NCI-H526 (cell line): ENCODE data around the gene ZBTB44.
A peak's percentile ranks its signal among the peaks of the same experiment; 100 is the strongest.
"Not testable (repeated sequence)": the region's sequence is repeated elsewhere in the genome, so short reads cannot be mapped to it uniquely, and the experiment has no call there.

Source experiments
- DNase-seq, 2 experiments: peaks; one replicate each; lab custom pipeline; 2025; lab: John Stamatoyannopoulos, UW

ZBTB44 gene

DNA sequence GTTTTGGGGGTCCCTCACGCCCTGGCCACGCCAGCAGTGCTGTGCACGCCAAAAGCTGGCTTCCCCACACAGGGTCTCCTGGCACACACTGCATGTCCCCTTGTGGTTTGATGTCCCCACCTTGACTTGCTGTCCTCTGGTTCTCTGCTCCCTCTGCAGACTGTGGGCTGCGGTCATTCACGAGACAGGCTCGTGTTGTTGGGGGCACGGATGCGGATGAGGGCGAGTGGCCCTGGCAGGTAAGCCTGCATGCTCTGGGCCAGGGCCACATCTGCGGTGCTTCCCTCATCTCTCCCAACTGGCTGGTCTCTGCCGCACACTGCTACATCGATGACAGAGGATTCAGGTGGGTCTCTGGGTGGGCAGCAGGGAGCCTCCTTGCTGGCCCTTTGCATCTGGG lies 114.9 kb downstream of the ZBTB44 start:
- no peak for DNase-seq

DNA sequence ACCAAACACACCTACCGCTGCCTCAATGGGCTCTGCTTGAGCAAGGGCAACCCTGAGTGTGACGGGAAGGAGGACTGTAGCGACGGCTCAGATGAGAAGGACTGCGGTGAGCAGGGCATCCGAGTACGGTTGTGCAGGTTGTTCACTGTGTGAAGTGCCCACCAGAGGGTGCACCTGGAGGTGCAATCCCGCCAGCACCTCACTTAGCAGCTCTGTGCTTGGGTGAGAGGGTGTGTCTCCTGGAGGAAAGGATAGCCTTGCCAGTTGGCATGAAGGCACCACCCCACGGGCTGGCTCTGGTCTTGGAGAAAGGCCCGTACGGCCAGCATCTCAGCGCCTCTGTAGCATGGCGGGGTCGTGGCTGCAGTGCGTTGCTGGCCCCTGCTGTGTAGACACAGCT lies 115.8 kb downstream of the ZBTB44 start:
- no peak for DNase-seq

DNA sequence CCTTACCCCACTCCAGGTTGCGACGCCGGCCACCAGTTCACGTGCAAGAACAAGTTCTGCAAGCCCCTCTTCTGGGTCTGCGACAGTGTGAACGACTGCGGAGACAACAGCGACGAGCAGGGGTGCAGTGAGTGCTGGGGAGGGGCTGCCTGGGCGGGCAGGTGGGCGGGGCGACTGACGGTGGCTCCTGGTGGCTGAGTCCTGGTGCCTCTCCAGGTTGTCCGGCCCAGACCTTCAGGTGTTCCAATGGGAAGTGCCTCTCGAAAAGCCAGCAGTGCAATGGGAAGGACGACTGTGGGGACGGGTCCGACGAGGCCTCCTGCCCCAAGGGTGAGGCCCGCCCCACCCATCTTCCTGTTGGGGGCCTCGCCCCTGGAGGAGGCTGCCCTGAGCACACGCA lies 116.4 kb downstream of the ZBTB44 start:
- no peak for DNase-seq

DNA sequence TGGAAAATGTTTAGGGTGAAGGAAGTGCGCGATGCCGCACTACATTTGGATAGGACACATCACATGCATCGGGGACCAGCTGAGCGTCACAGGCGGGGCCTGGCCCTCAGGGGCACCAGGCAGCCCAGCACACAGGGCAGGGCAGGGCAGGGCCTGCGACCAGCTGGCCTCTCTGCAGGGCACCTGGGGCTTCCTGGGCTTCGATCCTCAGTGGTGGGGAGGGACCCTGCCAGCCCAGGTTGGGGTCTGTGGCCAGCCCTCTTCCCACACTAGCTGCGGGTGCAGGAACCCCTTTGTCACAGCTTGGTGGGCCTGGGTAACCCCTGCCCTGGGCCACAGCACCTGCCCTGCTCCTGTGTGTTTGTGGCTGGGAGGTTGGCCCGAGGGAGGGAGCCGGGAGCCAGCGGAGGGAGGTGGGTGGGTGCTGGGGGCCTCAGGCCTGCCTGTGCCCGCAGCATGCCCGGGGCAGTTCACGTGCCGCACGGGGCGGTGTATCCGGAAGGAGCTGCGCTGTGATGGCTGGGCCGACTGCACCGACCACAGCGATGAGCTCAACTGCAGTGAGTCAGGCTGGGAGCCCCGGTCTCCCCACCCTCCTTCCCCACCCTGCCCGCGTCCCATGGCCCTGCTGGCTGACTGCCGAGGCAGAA lies 117.2 kb downstream of the ZBTB44 start:
- DNase-seq = no peak

DNA sequence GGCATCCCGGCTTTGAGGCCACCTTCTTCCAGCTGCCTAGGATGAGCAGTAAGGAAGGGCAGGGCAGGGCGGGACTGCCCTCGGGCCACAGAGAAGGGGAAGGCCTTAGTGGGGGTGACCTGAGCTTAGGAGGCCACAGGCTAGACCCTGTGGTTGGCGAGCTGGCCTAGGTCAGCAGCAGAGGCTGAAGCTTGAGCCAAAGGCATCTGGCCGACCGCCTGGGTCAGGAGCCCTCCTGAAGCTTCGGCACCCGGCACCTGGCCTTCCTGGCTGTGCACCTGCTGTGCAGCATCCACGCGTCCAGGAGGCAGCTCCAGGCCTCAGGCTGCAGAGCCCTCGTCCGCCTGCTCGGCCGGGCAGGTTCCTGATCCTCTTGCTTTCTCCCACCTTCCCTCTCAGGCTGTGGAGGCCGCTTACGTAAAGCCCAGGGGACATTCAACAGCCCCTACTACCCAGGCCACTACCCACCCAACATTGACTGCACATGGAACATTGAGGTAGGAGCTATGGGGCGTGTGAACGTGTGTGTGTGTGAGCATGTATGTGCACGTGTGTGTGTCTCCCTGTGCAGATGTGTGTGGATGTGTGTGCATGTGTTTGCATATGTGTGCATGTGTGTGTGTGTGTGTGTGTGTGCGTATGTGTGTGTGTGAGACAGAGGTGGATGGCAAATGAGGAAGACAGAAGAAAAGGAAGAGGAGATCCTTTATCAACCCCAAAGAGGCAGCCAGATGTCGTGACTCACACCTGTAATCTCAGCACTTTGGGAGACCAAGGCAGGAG lies 120.3 kb downstream of the ZBTB44 start:
- DNase-seq = no peak

DNA sequence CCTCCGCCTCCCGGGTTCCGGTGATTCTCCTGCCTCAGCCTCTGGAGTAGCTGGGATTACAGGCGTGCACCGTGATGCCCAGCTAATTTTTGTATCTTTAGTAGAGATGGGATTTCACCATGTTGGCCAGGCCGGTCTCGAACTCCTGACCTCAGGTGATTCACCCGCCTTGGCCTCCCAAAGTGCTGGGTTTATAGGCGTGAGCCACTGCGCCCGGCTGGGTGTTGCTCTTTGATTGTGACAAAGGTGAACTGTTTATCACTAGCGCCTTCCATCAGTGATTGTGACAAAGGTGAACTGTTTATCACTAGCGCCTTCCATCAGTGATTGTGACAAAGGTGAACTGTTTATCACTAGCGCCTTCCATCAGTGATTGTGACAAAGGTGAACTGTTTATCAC lies 121.2 kb downstream of the ZBTB44 start:
- DNase-seq = not testable (repeated sequence)

DNA sequence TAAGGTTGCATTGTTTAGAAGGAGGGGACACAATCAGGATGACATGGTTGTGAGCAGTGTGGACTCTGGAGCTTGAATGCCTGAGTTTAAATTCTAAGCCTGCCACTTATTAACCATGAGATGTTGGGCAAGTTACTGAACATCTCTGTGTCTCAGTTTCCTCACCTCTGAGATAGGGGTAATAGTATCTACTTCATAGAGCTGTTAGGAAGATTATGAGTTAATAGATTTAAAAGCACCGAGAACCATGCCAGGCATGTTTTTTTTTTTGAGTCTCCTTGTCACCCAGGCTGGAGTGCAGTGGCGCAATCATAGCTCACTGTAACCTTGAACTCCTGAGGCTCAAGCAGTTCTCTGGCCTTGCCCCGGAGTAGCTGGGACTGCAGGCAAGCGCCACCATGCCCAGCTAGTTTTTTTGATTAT lies 121.9 kb downstream of the ZBTB44 start:
- DNase-seq = no peak

DNA sequence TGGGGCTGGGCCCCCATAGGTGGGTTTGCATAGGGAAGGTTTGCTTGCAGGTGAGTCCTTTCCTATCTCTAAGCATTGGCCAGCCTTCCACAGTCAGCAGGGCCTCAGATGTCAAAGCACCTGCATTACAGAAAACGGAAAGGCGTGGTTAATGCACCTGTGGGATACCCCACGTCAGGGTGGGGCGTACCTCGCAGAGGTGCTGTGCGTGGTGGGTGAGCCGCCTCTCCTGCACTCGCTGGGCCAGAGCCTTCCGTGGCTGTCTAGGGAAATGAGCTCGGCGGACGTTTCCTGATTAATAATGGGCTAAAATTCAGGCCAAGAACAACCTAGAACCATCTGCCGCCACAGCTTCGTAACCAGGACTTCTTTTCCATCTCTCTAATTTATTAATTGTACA lies 122.8 kb downstream of the ZBTB44 start:
- DNase-seq = no peak

DNA sequence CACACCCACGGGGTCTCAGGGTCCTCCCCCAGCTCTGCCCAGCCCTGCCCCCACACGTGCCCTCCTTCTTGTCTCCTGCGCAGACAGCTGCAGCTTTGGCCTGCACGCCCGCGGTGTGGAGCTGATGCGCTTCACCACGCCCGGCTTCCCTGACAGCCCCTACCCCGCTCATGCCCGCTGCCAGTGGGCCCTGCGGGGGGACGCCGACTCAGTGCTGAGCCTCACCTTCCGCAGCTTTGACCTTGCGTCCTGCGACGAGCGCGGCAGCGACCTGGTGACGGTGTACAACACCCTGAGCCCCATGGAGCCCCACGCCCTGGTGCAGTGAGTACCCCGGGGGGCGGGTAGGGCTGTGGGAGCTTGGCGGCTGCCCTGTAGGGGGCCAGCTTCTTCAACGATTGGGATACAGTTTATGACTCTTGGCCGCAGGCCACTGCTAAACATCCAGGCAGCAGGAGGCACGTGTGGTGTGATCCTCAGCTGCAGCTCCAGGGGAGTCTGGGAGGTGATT lies 124.3 kb downstream of the ZBTB44 start:
- no peak for DNase-seq

DNA sequence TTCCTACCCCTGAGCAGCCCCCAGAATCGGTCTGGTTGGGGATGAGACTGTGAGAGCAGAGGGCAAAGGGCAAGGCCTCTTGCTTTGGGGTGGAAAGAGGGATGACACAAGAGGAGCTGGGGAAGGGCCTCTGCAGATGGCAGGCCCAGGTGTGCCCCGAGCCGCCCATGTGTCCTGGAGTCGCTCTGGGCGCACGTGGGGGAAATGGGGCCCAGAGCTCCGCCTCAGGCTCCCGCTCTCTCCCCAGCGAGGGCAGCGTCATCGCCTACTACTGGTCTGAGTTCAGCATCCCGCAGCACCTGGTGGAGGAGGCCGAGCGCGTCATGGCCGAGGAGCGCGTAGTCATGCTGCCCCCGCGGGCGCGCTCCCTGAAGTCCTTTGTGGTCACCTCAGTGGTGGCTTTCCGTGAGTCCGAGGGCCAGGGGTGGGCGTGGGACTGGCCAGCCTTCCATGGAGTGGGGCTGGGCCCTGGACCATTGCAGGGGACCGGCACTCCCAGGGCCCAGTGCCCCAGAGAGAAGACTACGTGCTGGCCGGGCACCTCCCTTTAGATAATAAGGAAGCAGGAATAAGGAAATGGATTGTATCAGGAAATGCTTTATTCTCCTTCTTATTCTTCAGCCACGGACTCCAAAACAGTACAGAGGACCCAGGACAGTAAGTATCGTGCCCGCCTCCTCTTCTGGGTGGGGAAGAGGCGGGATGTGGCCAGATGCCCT lies 125.1 kb downstream of the ZBTB44 start:
- no peak for DNase-seq

DNA sequence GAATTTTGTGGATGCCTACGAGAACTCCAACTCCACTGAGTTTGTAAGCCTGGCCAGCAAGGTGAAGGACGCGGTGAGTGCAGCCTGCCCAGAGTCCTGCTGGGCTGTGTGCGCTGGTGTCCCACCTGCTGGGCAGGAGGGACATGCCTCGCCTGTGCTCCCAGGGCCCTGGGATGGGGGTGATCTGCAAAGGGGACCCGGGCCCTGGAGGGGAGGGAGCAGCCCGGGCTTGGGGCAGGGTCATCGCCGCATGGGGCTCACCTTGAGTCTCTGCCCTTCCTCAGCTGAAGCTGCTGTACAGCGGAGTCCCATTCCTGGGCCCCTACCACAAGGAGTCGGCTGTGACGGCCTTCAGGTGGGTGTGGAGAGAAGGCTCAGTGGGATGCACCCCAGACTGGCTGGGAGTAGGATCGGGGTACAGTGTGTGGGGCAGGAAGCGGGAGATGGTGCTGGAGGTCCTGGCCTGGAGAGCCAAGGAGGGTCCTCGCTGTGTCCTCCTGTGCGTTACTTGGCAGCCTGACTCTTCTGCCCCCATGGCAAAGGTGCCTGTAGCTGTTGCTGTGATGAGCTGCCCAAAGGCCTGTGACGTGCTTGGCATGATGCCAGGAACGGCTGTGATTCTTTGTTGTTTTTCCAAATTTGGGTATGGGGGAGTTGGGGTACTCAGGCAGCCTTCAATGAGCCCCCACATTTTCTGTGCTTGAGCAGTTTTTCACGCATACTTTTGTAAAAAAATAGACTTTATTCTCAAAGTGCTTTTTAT lies 126.0 kb downstream of the ZBTB44 start:
- no peak for DNase-seq

DNA sequence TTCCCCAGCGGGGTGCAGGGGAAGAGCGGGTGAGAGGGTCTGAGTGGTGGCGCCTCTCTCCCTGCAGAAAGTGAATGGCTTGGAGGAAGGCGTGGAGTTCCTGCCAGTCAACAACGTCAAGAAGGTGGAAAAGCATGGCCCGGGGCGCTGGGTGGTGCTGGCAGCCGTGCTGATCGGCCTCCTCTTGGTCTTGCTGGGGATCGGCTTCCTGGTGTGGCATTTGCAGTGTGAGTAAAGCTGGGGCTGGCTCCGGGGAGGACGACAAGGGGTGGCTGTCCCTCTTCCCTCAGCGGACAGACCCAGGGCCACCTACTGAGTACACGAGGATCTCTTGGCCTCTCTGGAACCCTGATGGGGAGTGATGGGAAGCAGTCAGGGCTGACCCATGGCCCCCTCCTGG lies 126.7 kb downstream of the ZBTB44 start:
- no peak for DNase-seq

DNA sequence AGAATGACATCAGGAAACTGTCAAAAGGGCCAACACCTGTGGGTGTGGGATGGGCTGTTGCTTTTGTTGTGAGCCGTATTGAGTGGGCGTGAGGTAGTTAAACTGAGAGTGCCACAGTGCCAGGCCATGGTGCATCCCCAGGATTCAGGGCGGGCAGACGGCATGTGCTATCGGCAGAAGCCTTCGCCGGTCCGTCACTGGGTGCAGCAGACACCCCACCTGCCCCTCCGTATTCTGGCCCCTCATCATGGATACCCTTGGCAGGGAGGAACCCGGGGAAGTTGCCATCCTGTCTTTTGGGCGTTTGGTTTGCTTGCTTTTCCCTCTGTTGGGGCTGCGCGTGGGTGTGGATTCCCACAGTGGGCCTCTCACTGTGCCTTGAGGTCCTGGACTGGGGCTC lies 127.6 kb downstream of the ZBTB44 start:
- no peak for DNase-seq

DNA sequence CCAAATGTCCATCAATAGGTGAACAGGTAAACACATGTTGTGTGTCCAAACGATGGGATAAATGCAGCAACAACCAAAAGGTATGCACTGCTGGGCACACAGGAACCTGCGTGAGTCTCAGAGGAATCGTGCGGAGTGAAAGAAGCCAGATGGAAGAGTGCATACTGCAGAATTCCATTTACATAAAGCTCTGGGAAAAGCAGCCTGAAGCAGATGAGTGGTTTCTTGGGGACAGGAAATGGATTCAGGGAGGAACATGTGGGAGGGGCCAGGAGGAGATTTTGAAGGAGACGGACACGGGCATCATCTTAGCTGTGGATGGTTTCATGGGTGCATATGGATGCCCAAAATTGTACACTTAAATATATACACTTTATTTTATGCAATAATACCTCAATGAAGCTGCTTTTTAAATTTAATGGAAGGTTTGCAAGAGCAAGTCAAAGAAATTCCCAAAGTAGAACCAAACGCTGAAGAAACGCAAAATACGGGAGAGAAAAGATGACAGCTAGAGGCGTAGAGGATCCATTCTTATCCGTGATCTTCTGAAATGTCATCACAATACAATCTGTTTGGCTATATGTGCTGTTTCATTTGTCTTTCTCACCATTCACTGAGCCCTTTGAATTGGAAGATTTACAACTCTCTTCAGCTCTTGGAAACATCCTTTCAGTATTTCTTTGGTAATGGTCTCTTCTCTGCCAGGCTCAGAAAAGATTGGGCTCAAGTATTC lies 130.7 kb downstream of the ZBTB44 start:
- no peak for DNase-seq

DNA sequence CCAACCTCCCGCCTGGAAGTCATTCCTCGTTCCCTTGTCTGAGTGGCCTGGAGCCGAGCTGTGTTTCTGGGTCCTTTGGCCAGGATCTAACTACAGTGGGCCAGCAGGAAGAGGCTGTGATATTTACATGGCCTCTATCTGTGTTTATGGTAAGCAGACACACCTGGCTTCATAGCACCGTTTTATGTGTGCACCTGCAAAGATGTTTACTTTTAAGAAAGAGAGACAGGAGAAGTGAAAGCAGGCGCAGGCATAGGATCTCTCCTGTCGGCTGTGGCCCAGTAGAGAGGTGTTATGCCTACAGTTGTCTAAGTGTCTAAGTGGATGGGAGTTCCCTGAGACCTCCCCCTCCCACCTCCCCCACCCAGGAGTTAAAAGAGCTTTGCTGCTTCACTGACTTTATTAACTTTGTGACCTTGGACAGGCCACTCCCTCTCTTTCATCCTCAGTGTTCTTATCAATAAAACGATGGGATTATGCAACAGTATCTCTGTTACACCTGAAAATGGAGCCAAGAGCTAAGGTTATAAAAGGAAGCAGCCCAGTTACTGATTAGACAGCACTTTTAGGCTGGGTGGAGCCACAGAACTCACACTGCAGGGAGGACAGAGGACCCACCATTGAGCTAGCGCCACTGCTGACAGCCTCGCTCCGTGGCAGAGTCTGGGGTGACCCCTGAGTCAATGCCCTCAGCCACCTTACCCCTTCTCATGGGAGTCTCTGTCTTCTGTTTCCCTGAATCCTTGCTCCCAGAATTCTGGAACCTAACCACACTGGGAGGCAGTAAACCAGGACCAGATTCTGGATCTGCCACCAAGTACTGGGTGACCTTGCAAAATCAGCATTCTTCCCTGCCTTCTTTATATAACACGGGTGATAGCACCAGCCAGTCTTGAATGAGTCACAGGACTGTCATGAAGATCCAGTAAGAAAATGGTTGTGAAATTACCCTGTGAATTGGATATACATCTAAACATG lies 133.1 kb downstream of the ZBTB44 start:
- peak; percentile 97 to 99 for DNase-seq

DNA sequence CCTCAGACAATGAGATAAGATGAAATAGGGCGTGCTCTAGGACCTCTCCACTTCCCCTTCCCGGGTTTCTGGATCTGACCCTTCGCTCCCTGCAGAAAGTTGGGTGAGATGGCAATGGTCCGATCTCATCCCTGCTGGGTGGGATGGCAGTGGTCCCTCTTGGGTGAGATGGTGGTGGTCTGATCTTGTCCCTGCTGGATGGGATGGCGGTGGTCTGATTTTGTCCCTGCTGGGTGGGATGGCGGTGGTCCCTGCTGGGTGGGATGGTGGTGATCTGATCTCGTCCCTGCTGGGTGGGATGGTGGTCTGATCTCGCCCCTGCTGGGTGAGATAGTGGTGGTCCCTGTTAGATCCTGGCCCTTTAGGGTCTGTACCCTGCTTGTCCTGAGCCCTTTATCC lies 133.8 kb downstream of the ZBTB44 start:
- DNase-seq = no peak

DNA sequence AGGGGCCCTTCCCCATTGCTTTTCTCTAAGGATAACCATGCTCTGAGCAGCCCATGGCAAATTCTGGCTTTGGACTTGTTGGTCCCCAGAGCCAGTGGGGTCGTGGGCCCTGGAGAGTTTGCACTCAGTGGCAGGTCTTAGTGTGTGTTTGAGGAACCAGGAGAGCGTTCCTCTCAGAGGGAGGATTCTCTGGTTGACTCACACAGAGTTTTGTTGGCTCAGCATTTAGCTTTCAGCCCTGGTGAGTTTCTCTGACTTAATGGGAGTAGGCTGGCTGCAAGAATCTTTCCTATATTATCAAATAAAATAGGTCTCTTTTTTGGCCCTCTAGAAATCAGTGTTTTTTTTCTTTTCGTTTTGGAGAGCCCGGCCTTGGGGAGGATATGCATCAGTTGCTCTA lies 134.2 kb downstream of the ZBTB44 start:
- peak in 1 of 2 experiments; percentile 41 for DNase-seq

DNA sequence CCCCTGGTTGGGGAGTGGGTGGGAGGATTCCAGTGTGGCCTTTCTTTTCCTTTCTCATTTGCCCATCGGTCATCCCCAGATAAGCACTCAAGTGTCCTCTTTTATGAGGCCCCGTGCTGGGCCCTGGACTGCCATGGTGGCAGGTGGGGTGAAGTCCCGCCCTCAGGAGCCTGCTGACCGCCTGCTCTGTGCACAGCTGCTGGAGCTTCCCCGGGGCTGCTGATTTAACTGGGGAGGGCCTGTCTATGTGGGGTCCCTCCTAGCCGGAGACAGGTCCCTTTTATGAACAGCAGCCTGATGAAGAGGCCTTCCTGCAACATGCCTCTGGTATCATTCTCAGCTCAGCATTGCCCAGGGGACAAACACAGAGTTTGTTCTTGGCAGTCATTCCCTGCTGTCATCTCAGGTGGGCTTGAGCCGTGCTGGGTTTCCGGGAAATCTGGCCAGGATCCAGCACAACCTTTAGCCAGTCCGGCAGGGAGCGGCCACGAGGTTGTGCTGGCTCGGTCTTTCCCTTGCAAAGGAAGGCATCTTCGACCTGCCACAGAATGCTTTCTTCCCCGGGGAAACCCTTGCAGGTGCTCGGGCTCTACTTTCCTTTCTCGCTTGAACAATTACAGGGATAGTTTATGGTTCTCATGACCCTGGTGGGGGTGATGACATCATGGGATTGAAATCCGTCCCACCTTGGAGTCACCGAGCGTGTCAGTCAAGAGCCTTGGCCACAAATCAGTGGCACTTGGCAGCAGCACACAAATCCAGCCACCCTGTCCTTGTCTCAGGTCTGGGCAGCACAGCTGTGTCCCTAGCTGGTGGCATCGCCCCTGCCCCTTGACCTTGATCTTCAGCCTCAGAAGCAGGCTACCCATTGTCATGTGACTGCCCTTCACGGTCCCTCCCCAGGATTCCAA lies 135.1 kb downstream of the ZBTB44 start:
- no peak for DNase-seq
